HG03520 (cell line): ENCODE data around the gene SCD5.

ENCODE experiments used
- ATAC-seq: cut with Tn5 transposase; IDR thresholded peaks from one replicate; pipeline ENCODE4 v1.9.1; 2021; ENCODE audit warnings: mild to moderate bottlenecking, moderate library complexity; ENCODE audit not compliant: unreplicated experiment

The SCD5 gene

GRCh38 chr4:82774711-82775171, 23.9 kb downstream of the SCD5 start:
- no peak for ATAC-seq

GRCh38 chr4:82773057-82773456, 25.5 kb downstream of the SCD5 start:
- no peak for ATAC-seq

GRCh38 chr4:82770607-82771006, 28.0 kb downstream of the SCD5 start:
- no peak for ATAC-seq

- ATAC-seq = no peak
These were observed 33.5 kb downstream of the SCD5 start for GRCh38 chr4:82765134-82765533.

GRCh38 chr4:82761229-82761628, 37.4 kb downstream of the SCD5 start:
- no peak for ATAC-seq

GRCh38 chr4:82758701-82759685, 39.6 kb downstream of the SCD5 start:
- no peak for ATAC-seq

- no peak for ATAC-seq
These were observed 42.5 kb downstream of the SCD5 start for GRCh38 chr4:82756061-82756460.

- ATAC-seq = no peak
These were observed 42.9 kb downstream of the SCD5 start for GRCh38 chr4:82755650-82756049.

- ATAC-seq = no peak
These were observed 44.0 kb downstream of the SCD5 start for GRCh38 chr4:82754513-82755165.

- no peak for ATAC-seq
These were observed 44.7 kb downstream of the SCD5 start for GRCh38 chr4:82753725-82754410.

GRCh38 chr4:82753238-82753637, 45.4 kb downstream of the SCD5 start:
- ATAC-seq = no peak

- no peak for ATAC-seq
These were observed 49.7 kb downstream of the SCD5 start for GRCh38 chr4:82748810-82749470.

- ATAC-seq = no peak
These were observed 50.7 kb downstream of the SCD5 start for GRCh38 chr4:82747686-82748575.

GRCh38 chr4:82746705-82747574, 51.7 kb downstream of the SCD5 start:
- ATAC-seq = no peak

GRCh38 chr4:82745173-82745842, 53.3 kb downstream of the SCD5 start:
- no peak for ATAC-seq

- ATAC-seq = no peak
These were observed 54.2 kb downstream of the SCD5 start for GRCh38 chr4:82744284-82744968.

GRCh38 chr4:82741188-82741587, 57.4 kb downstream of the SCD5 start:
- ATAC-seq = no peak
